WERI-Rb-1 (cell line): ENCODE results near the gene HPRT1.

Experiments used
- DNase-seq: peaks from one replicate; pipeline ENCODE4 v3.0.0-alpha.2; 2020
- H3K27ac ChIP-seq: fragments of 250-450 bp; sonication (Bioruptor Pico); 2 replicates; pipeline ENCODE4 v1.5.1; 2020; ENCODE audit warnings: mild to moderate bottlenecking, moderate library complexity
- H3K27me3 ChIP-seq: fragments of 250-450 bp; sonication (Bioruptor Pico); 2 replicates; pipeline ENCODE4 v1.5.1; 2021; ENCODE audit warnings: mild to moderate bottlenecking, low read depth, moderate library complexity; ENCODE audit not compliant: insufficient read depth, severe bottlenecking
- H3K36me3 ChIP-seq: fragments of 250-450 bp; sonication (Bioruptor Pico); 2 replicates; pipeline ENCODE4 v1.5.1; 2020; ENCODE audit warnings: mild to moderate bottlenecking, moderate library complexity
- H3K4me3 ChIP-seq: 2 replicates; pipeline ENCODE4 v1.5.1; 2011; ENCODE audit warnings: low read depth, mild to moderate bottlenecking, control low read depth, low read length
- H3K9me3 ChIP-seq: fragments of 250-450 bp; sonication (Bioruptor Pico); 2 replicates; pipeline ENCODE4 v1.5.1; 2021; ENCODE audit warnings: mild to moderate bottlenecking, moderate library complexity; ENCODE audit not compliant: severe bottlenecking
- CTCF ChIP-seq: IDR thresholded peaks from 2 replicates; pipeline ENCODE4 v1.5.1; 2011; ENCODE audit warnings: low read depth, mild to moderate bottlenecking, control low read depth, inconsistent platforms, low read length

HPRT1 gene

DNA sequence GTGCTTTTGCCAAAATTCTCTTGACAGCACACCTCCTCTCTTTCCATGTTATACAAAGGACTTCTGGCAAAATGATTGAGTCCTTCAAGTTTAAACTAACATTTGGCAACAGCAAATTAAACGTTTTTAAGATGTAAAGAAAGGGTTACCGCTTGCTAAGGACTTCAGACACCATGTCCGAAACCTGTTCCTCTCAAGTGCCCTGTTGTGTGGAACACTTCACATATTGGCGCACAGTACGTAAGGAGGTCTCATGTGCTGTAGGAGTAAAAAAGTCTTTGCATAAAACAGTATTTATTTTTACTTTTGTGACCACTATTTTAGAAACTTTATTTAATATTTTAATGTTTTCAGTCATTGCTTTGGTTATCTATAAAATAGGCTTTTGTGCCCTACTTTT, 33.7 kb upstream of the HPRT1 start:
- Histone ChIP-seq H3K4me3 (no peak overlapping the region), H3K36me3 (no peaks in the 10 kb centered on the region; the same call in 1 of the 2 replicates), H3K27me3 (no peaks in the 10 kb centered on the region)

DNA sequence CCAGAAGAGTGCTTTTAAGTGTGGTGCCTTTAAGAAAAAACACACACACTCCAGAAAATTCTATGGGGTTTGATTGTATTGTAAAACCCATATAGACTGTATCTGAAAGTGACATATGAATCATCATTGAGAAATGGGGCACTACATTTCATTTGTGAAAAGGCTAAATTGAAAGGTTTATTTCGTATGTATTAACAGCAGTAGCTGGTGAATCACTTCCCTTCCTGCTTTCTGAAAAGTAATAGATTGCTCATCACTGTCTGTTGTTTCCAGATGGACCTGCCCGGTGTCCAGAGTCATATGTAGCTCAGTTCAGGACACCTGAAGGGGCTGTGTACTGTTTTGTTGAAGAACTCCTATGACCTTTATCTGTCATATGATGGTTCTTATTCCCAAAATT, 28.1 kb upstream of the HPRT1 start:
- H3K27me3 ChIP-seq: peaks cover 4% of the 10 kb centered on the region
- no peak for DNase-seq
- no peak overlapping the region for H3K4me3 ChIP-seq
- no peaks in the 10 kb centered on the region for H3K9me3 ChIP-seq
- no peak overlapping the region for H3K27ac ChIP-seq
- no peak for TF ChIP-seq CTCF
- H3K36me3 ChIP-seq: no peaks in the 10 kb centered on the region

More for the DNA sequence above, 33.7 kb upstream of the HPRT1 start:
- H3K27ac ChIP-seq: no peak overlapping the region
- DNase-seq: no peak
- no peaks in the 10 kb centered on the region for H3K9me3 ChIP-seq
- TF ChIP-seq CTCF: no peak

- Histone ChIP-seq H3K27ac (no peak overlapping the region), H3K9me3 (no peaks in the 10 kb centered on the region), H3K36me3 (no peaks in the 10 kb centered on the region), H3K4me3 (no peak overlapping the region), H3K27me3 (peaks cover 4% of the 10 kb centered on the region)
- no peak for DNase-seq
- TF ChIP-seq CTCF: no peak
Observed at GRCh38 chrX:134435894-134436293, 24.1 kb upstream of the HPRT1 start.

- Histone ChIP-seq H3K9me3 (no peaks in the 10 kb centered on the region), H3K4me3 (no peak overlapping the region), H3K27me3 (no peaks in the 10 kb centered on the region), H3K36me3 (no peaks in the 10 kb centered on the region), H3K27ac (no peak overlapping the region)
- no peak for TF ChIP-seq CTCF
- DNase-seq: no peak
Observed at GRCh38 chrX:134443020-134443419, 16.9 kb upstream of the HPRT1 start.

DNA sequence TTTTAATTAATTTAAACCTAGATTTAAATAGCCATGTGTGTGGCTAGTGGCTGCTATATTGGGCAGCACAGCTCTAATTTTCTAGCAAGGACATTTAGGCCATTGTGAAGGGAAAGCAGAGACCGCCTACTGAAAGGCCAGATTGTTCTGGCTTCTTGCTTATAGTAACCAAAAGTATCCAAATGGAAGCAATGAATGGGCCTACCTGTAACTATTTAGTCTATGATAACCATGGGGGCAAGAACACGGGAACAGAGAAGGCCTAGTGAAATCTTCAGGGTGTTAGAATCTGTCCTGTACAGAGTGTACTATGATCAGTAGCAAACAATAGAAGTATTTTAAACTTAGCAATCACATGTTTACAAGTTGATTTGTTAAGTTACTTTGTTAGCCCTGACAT, 16.5 kb upstream of the HPRT1 start:
- TF ChIP-seq CTCF: no peak
- Histone ChIP-seq H3K27me3 (no peaks in the 10 kb centered on the region), H3K4me3 (no peak overlapping the region), H3K27ac (no peak overlapping the region), H3K36me3 (no peaks in the 10 kb centered on the region), H3K9me3 (no peaks in the 10 kb centered on the region)
- DNase-seq: no peak

- Histone ChIP-seq H3K27me3 (no peaks in the 10 kb centered on the region), H3K36me3 (no peaks in the 10 kb centered on the region), H3K4me3 (no peak overlapping the region), H3K9me3 (no peaks in the 10 kb centered on the region), H3K27ac (no peak overlapping the region)
- DNase-seq: no peak
- TF ChIP-seq CTCF: no peak
Observed at GRCh38 chrX:134444681-134445080, 15.3 kb upstream of the HPRT1 start.
